ENCODE results near the gene HTRA1.

DNA sequence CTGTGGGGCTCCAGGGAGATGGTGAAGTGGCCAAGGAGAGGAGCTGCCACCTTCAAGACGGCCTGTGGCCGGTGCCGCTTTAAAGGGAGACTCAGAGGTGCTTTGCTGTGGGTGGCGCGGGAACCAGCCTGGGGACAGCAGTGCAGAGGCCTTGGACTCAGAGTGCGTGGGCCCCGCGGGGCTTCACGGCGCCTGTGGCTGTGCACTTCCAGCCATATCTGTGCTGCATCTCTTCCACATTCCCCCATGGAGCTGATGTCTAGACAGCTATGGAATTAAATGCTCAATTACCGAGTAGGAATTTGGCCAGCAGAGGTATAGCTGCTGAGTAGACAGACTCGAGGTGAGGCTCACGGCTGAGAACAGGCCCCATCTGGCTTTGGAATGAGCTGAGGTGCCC, 41.7 kb downstream of the HTRA1 start:
- TF ChIP-seq, protein P1, sequence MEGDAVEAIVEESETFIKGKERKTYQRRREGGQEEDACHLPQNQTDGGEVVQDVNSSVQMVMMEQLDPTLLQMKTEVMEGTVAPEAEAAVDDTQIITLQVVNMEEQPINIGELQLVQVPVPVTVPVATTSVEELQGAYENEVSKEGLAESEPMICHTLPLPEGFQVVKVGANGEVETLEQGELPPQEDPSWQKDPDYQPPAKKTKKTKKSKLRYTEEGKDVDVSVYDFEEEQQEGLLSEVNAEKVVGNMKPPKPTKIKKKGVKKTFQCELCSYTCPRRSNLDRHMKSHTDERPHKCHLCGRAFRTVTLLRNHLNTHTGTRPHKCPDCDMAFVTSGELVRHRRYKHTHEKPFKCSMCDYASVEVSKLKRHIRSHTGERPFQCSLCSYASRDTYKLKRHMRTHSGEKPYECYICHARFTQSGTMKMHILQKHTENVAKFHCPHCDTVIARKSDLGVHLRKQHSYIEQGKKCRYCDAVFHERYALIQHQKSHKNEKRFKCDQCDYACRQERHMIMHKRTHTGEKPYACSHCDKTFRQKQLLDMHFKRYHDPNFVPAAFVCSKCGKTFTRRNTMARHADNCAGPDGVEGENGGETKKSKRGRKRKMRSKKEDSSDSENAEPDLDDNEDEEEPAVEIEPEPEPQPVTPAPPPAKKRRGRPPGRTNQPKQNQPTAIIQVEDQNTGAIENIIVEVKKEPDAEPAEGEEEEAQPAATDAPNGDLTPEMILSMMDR (IDR thresholded peaks at IDR 0.05): no peak
- no peak for TF ChIP-seq POLR2A (IDR thresholded peaks at IDR 0.05)

Data from testis (tissue), 2 donors.